Activated CD8-positive, alpha-beta T cell treated with anti-CD3 and anti-CD28 coated beads, Interleukin-2, amount 10 ng/mL, durations not matched to agents 7 days and 5 days (primary cell): Measurements from ENCODE around the gene MRPS9. TPM values are rescaled to one million over a fixed set of nuclear protein-coding genes. Genes with fewer than 3 reads are reported as not detected.

Experiments
- ATAC-seq: fragments of 150-1000 bp; cut with Tn5 transposase; one replicate; pipeline ENCODE4 v1.10.0; 2021; ENCODE audit warnings: moderate library complexity
- CTCF ChIA-PET: fragments of 350-600 bp; sonication (Branson Sonifier 250); formaldehyde crosslinking; loops from one replicate; lab custom pipeline; 2021; ENCODE audit warnings: antibody characterized with exemption; lab: Charles Lee
- POLR2A ChIA-PET: fragments of 350-600 bp; sonication (Branson Sonifier 250); formaldehyde crosslinking; loops from one replicate; lab custom pipeline; 2021; ENCODE audit warnings: antibody characterized with exemption; lab: Charles Lee
- DNase-seq: peaks from one replicate; pipeline ENCODE4 v3.0.0-alpha.2; 2020
- H3K27ac Mint-ChIP-seq: one replicate; pipeline ENCODE4 v1.8.0; 2021; ENCODE audit warnings: mild to moderate bottlenecking, mixed read lengths
- H3K27me3 Mint-ChIP-seq: one replicate; pipeline ENCODE4 v1.8.0; 2021; ENCODE audit warnings: low read depth, mixed read lengths
- H3K36me3 Mint-ChIP-seq: one replicate; pipeline ENCODE4 v1.8.0; 2021; ENCODE audit warnings: low read depth, mixed read lengths
- H3K4me1 Mint-ChIP-seq: one replicate; pipeline ENCODE4 v1.8.0; 2021; ENCODE audit warnings: low read depth, mixed read lengths
- H3K4me3 Mint-ChIP-seq: one replicate; pipeline ENCODE4 v1.8.0; 2021; ENCODE audit warnings: mild to moderate bottlenecking, mixed read lengths
- H3K9me3 Mint-ChIP-seq: one replicate; pipeline ENCODE4 v1.8.0; 2022; ENCODE audit warnings: mixed read lengths; ENCODE audit not compliant: insufficient read depth
- total RNA-seq, 2 experiments: library from RNA; stranded (reverse); gene quantifications; one replicate each; pipeline ENCODE4 v1.2.3, GENCODE V29; 2021

The MRPS9 gene
- total RNA-seq, 2 experiments from 2014 or later, result 24.9 to 25.2 TPM

- no peaks in the 10 kb centered on the region for H3K9me3 Mint-ChIP-seq
- H3K27ac Mint-ChIP-seq, result no peak overlapping the region
- H3K4me1 Mint-ChIP-seq, result no peaks in the 10 kb centered on the region
- CTCF ChIA-PET, result interaction anchor here (2.4 kb wide), 1 partner anchor 10 kb away, joined by 8 read pairs; no protein-coding TSS in a partner anchor
- peaks cover 2% of the 10 kb centered on the region for H3K27me3 Mint-ChIP-seq
- POLR2A ChIA-PET, result no interaction called here
- DNase-seq, result no peak
- no peaks in the 10 kb centered on the region for H3K36me3 Mint-ChIP-seq
- no peak overlapping the region for H3K4me3 Mint-ChIP-seq
- no peak for ATAC-seq
Observed at GRCh38 chr2:105125920-105126319, 88.1 kb downstream of the MRPS9 start.

GRCh38 chr2:105126336-105126735 lies 88.5 kb downstream of the MRPS9 start:
- Mint-ChIP-seq H3K27me3 (peaks cover 2% of the 10 kb centered on the region), H3K36me3 (no peaks in the 10 kb centered on the region), H3K4me3 (no peak overlapping the region), H3K4me1 (no peaks in the 10 kb centered on the region), H3K27ac (no peak overlapping the region), H3K9me3 (no peaks in the 10 kb centered on the region)
- POLR2A ChIA-PET, result no interaction called here
- no peak for DNase-seq
- no peak for ATAC-seq
- CTCF ChIA-PET, result interaction anchor here (2.4 kb wide), 1 partner anchor 11 kb away, joined by 8 read pairs; no protein-coding TSS in a partner anchor

- Mint-ChIP-seq H3K27me3 (peaks cover 2% of the 10 kb centered on the region), H3K9me3 (no peaks in the 10 kb centered on the region), H3K27ac (no peak overlapping the region), H3K4me1 (no peaks in the 10 kb centered on the region), H3K36me3 (no peaks in the 10 kb centered on the region), H3K4me3 (no peak overlapping the region)
- no peak for ATAC-seq
- CTCF ChIA-PET, result interaction anchor here (2.4 kb wide), 1 partner anchor 12 kb away, joined by 8 read pairs; no protein-coding TSS in a partner anchor
- POLR2A ChIA-PET, result no interaction called here
- DNase-seq, result no peak
Observed at GRCh38 chr2:105127289-105127915, 89.5 kb downstream of the MRPS9 start.

GRCh38 chr2:105129722-105130232 lies 91.9 kb downstream of the MRPS9 start:
- DNase-seq (no peak), ATAC-seq (no peak)
- H3K36me3 Mint-ChIP-seq, result no peaks in the 10 kb centered on the region
- H3K4me1 Mint-ChIP-seq, result no peaks in the 10 kb centered on the region
- peaks cover 6% of the 10 kb centered on the region for H3K27me3 Mint-ChIP-seq
- ChIA-PET POLR2A (no interaction called here), CTCF (no interaction called here)
- H3K4me3 Mint-ChIP-seq, result no peak overlapping the region
- H3K27ac Mint-ChIP-seq, result no peak overlapping the region
- H3K9me3 Mint-ChIP-seq, result no peaks in the 10 kb centered on the region

GRCh38 chr2:105130546-105130945 lies 92.7 kb downstream of the MRPS9 start:
- Mint-ChIP-seq H3K4me1 (no peaks in the 10 kb centered on the region), H3K36me3 (no peaks in the 10 kb centered on the region), H3K4me3 (no peak overlapping the region), H3K27me3 (peaks cover 6% of the 10 kb centered on the region), H3K27ac (no peak overlapping the region), H3K9me3 (no peaks in the 10 kb centered on the region)
- DNase-seq (no peak), ATAC-seq (no peak)
- ChIA-PET CTCF (no interaction called here), POLR2A (no interaction called here)

GRCh38 chr2:105134081-105134480 lies 96.2 kb downstream of the MRPS9 start:
- DNase-seq, result no peak
- Mint-ChIP-seq H3K27me3 (peaks cover 14% of the 10 kb centered on the region), H3K9me3 (no peaks in the 10 kb centered on the region), H3K36me3 (no peaks in the 10 kb centered on the region), H3K27ac (no peak overlapping the region), H3K4me1 (no peaks in the 10 kb centered on the region), H3K4me3 (no peak overlapping the region)
- CTCF ChIA-PET, result interaction anchor here (1.0 kb wide), 1 partner anchor 18 kb away, joined by 5 read pairs; no protein-coding TSS in a partner anchor
- POLR2A ChIA-PET, result no interaction called here
- ATAC-seq, result no peak

GRCh38 chr2:105135436-105135835 lies 97.6 kb downstream of the MRPS9 start:
- ATAC-seq (no peak), DNase-seq (no peak)
- Mint-ChIP-seq H3K4me1 (no peaks in the 10 kb centered on the region), H3K9me3 (no peaks in the 10 kb centered on the region), H3K27me3 (peaks cover 16% of the 10 kb centered on the region), H3K27ac (no peak overlapping the region), H3K36me3 (no peaks in the 10 kb centered on the region), H3K4me3 (no peak overlapping the region)
- ChIA-PET POLR2A (no interaction called here), CTCF (interaction anchor here (1.2 to 1.5 kb wide), 2 partner anchors 21 to 102 kb away, joined by 3 to 5 read pairs; no protein-coding TSS in a partner anchor)

GRCh38 chr2:105136394-105136793 lies 98.5 kb downstream of the MRPS9 start:
- Mint-ChIP-seq H3K27ac (no peak overlapping the region), H3K9me3 (no peaks in the 10 kb centered on the region), H3K4me1 (no peaks in the 10 kb centered on the region), H3K27me3 (peaks cover 18% of the 10 kb centered on the region), H3K4me3 (no peak overlapping the region), H3K36me3 (no peaks in the 10 kb centered on the region)
- ATAC-seq (no peak), DNase-seq (no peak)
- ChIA-PET POLR2A (no interaction called here), CTCF (interaction anchor here (1.5 kb wide), 1 partner anchor 22 kb away, joined by 5 read pairs; no protein-coding TSS in a partner anchor)

GRCh38 chr2:105138643-105139042 lies 100.8 kb downstream of the MRPS9 start:
- ChIA-PET CTCF (no interaction called here), POLR2A (no interaction called here)
- DNase-seq, result no peak

GRCh38 chr2:105139556-105140239 lies 101.8 kb downstream of the MRPS9 start:
- H3K27me3 Mint-ChIP-seq, result peaks cover 31% of the 10 kb centered on the region
- POLR2A ChIA-PET, result no interaction called here

More at GRCh38 chr2:105138643-105139042, 100.8 kb downstream of the MRPS9 start:
- H3K4me3 Mint-ChIP-seq, result no peak overlapping the region
- H3K4me1 Mint-ChIP-seq, result peaks cover 4% of the 10 kb centered on the region
- H3K27me3 Mint-ChIP-seq, result peaks cover 27% of the 10 kb centered on the region
- H3K36me3 Mint-ChIP-seq, result no peaks in the 10 kb centered on the region
- H3K9me3 Mint-ChIP-seq, result no peaks in the 10 kb centered on the region
- H3K27ac Mint-ChIP-seq, result no peak overlapping the region
- no peak for ATAC-seq

GRCh38 chr2:105140240-105140568 lies 102.3 kb downstream of the MRPS9 start:
- Mint-ChIP-seq H3K27me3 (peaks cover 33% of the 10 kb centered on the region), H3K9me3 (no peaks in the 10 kb centered on the region), H3K4me3 (no peak overlapping the region), H3K4me1 (peaks cover 9% of the 10 kb centered on the region), H3K27ac (no peak overlapping the region), H3K36me3 (no peaks in the 10 kb centered on the region)
- ATAC-seq (no peak), DNase-seq (no peak)
- ChIA-PET POLR2A (no interaction called here), CTCF (interaction anchor here (1.2 kb wide), 1 partner anchor 26 kb away, joined by 3 read pairs; no protein-coding TSS in a partner anchor)

More at GRCh38 chr2:105139556-105140239, 101.8 kb downstream of the MRPS9 start:
- Mint-ChIP-seq H3K9me3 (no peaks in the 10 kb centered on the region), H3K27ac (no peak overlapping the region), H3K36me3 (no peaks in the 10 kb centered on the region), H3K4me1 (peaks cover 8% of the 10 kb centered on the region), H3K4me3 (no peak overlapping the region)
- DNase-seq, result no peak
- no peak for ATAC-seq
- CTCF ChIA-PET, result interaction anchor here (1.2 kb wide), 1 partner anchor 25 kb away, joined by 3 read pairs; no protein-coding TSS in a partner anchor

- Mint-ChIP-seq H3K27ac (no peak overlapping the region), H3K4me3 (no peak overlapping the region), H3K9me3 (no peaks in the 10 kb centered on the region), H3K27me3 (peaks cover 33% of the 10 kb centered on the region), H3K36me3 (no peaks in the 10 kb centered on the region), H3K4me1 (peaks cover 9% of the 10 kb centered on the region)
- ChIA-PET CTCF (no interaction called here), POLR2A (no interaction called here)
- ATAC-seq, result no peak
- no peak for DNase-seq
Observed at GRCh38 chr2:105141099-105141614, 103.3 kb downstream of the MRPS9 start.
